HPDE6-E6E7 (cell line): Measurements from ENCODE around the gene GUCD1.
A peak's percentile ranks its signal among the peaks of the same experiment; 100 is the strongest.

Source experiments
- DNase-seq: peaks from one replicate; pipeline ENCODE4 v3.0.0; 2011; ENCODE audit warnings: missing footprints; ENCODE audit errors: extremely low spot score

GUCD1 gene

DNA sequence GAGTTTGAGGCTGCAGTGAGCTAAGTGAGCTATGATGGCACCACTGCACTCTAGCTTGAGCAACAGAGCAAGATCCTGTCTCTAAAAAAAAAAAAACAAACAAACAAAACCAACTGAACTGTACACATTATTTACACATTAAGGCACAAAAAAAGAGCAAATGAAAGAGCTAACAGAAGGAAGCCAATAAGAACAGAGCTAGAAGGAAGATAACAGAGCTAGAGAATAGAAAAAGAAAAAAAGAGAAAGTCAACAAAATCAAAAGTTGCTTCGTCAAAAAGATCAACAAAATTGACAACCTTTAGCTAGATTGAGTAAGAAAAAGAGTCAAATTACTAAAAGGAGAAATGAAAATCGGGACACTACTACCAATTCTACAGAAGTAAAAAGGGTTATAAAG, 25.0 kb downstream of the GUCD1 start:
- DNase-seq: no peak

DNA sequence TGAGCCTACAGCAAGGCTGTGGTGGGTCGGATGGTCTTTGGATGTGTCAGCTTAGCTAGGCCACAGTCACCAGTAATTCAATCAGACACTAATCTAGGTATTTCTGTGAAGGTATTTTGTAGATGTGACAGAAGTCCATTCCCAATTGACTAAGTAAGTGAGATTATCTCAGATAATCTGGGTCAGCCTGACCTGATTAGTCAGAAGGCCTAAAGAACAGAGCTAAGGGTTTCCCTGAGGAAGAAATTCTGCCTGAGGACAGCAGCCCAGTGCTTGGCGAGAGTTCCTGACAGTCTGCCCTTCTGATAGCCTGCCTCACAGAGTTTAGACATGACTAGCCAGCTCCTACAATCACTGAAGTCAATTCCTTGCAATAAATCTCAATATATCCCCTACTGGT, 28.7 kb downstream of the GUCD1 start:
- no peak for DNase-seq

- DNase-seq: peak; percentile 46
Measured at GRCh38 chr22:24525416-24526037, 29.4 kb downstream of the GUCD1 start.

DNA sequence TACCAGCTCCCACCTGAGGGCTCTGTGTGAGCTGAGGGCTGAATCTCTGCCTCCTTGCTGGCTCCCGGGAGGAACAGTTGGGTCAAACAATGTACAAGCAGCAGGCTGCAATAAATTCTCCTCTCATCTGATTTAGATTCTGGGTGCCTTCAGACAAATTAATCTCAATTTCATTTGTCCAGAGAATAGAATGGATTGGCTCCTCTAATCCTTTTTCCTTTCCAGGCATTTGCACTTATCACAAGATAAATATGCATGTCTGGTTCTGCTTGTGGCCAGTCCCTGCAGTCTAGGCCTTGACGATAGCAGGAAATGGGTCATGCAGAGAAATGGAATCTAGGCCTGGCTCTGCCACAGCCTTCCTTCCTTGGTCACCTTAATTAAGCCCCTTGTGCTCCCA, 31.1 kb downstream of the GUCD1 start:
- no peak for DNase-seq

DNA sequence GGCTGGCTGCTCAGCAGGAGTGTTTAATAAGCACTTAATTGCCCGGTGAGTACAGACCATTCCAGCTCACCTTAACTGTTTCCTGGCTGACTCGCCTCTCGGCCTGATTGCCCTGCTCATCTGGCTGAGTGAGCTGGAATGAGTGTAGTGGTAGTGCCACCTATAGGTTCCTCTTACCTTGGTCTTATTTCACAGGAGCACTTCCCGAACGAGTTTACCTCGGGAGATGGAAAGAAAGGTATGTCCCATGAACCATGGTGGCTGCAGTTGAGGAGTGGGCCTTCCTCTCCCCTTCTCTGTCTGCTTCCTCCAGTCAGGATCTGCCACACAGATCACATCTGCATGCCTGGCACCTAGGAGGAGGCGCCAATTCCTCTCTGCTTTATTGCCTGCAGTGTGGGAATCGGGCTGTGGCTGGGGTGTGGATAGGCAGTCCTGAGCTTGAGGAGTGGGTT, 33.1 kb downstream of the GUCD1 start:
- DNase-seq: peak; percentile 93

DNA sequence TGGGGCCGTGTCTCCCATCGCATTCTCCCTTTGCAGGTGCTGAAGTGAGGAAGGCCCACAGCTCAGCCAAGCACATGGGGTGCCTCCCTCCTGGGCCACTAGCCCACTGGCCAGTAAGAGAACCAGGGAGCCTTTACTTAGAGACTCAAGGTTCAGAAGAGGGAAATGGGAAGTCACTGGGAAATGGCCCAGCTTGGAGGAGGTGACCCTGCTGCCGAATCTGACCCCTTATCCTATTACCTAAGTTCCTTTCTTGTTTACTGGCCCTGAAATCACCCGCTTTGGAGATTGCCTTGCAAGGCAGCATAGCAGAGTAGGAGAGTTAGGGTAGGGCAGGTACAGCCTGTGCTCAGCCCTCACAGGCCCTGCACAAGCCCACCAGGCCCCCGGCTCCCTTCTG, 35.4 kb downstream of the GUCD1 start:
- DNase-seq: no peak

GRCh38 chr22:24518771-24519485, 36.0 kb downstream of the GUCD1 start:
- DNase-seq: no peak

DNA sequence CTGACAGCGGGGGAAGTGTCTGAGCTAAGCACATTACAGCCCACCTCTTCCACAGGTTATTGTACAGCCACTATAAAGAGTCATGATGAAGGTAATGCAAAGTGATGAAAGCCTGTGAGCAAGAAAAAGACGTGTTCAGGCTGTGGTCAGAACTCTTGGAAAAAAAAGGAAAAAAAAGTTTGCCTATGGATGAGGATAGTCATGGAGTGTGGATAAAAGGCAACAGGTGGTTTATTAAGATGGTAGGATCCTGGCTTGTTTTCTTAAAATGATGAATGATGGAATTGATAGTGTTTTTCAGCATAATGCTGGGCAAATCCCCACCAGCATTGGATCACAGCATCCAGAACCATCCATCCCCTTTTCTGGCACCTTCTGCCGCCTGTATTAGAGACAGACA, 36.7 kb downstream of the GUCD1 start:
- DNase-seq: no peak

GRCh38 chr22:24517446-24517845, 37.5 kb downstream of the GUCD1 start:
- no peak for DNase-seq

- DNase-seq: peak; percentile 23
Measured at GRCh38 chr22:24516301-24516737, 38.6 kb downstream of the GUCD1 start.

DNA sequence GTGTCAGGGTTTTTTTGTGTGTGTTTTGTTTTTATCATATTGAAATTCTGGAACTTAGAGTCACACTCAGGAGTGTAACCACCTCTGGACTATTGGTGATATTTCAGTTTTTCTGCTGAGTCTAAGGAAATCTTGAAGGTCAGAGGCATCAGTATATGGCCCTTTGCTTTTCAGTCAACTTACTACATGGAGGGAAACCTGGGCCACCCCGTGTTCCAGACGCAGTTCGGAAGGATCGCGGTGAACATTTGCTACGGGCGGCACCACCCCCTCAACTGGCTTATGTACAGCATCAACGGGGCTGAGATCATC, 40.0 kb downstream of the GUCD1 start:
- DNase-seq: no peak

DNA sequence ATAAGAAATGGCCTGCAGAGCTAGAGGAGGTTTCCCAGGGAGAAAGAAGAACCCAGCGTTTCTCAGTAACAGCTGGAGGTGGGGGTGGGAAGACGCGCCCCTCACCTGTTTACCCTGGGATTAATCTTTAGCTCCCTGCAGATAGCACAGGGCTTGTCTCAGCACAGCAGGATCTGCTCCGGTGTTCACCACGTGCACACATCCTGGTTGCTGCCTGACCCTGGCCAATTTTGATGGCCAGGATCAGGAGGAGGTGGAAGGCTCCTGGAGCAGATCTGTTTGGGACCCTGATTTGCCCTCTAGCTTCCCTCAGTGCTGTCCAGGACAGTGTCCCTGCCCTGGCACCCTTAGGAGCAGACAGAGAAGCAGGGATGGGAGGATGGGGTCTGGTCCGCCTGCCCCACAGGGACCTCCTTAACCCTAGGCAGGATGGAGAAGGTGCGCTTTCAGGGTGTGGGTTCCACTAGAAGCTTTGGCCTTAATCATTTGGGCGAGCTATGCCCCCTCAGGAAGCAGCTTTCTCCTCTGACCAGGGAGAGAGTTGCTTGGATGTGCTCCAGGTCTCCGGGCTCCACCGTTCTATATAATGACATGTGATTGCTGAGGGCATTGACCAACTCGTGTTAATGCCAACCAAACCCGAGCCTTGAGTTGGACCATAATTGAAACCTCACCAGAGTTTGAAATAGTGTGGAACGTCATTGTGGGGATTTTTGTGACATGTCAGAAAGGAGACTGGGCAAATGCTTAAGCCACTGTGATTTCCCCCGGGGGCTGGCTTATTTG, 40.5 kb downstream of the GUCD1 start:
- DNase-seq: no peak

GRCh38 chr22:24513378-24514240, 41.3 kb downstream of the GUCD1 start:
- no peak for DNase-seq

DNA sequence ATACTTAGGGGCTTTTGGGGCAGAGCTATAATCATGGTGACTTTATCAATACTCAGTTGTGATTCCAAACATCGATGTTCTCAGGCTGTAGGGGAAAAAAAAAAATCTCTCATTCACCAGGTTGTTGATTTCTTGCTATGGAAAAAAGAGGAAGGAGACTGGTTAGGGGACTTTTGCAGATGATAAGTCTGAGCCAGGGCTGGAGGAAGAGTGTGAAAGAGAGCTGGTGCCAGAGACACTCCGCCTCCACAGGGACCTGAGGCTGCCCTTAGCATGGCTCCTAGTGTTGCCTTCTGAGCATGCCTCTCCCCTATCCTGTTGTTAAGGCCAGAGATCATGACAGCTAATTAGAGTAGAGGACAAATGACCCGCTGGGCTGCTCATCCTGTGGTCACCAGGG, 42.9 kb downstream of the GUCD1 start:
- DNase-seq: no peak

DNA sequence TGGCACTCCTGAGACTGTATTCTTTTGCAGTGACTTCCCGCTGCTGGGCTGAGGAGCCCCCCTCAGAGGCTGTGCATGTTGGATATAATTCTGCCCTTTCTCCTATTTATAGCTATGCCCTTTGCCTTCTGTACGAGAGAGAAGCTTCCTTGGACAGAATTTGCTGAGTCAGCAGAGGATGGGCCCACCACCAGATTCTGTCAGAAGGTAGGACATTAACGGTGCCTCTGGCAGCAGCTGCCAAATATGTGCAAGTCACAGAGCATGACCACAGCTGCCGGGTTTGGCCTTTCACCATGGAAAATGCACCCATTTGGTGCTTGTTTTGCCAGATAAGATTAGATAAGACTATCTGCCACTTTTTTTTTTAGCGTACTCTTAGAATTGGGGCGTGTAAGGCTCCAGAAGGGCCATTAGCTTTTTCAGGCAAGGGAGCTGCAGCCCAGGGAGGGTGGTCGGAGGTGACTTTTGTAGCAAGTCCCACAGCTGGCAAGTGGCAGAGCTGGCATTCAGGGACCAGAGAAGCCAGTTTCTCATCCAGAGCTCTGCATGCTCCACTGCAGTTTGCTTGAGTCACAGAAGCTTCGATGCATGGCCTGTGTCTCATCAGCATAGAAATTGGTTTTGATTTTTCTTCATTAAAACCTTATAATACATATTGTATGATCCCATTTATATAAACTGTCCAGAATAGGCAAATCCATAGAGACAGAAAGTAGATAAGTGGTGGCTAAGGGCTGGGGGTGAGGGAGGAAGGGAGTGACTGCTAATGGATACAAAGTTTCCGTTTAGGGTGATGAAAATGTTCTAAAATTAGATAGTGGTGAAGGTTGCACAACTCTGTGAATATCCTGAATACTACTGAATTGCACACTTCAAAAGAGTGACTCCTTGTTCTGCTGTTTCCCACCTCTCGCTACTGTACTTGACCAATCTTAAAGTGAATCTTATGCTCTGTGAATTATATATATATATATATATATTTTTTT, 44.0 kb downstream of the GUCD1 start:
- no peak for DNase-seq

GRCh38 chr22:24507716-24508115, 47.2 kb downstream of the GUCD1 start:
- no peak for DNase-seq

GRCh38 chr22:24506802-24507438, 48.0 kb downstream of the GUCD1 start:
- peak; percentile 46 for DNase-seq

DNA sequence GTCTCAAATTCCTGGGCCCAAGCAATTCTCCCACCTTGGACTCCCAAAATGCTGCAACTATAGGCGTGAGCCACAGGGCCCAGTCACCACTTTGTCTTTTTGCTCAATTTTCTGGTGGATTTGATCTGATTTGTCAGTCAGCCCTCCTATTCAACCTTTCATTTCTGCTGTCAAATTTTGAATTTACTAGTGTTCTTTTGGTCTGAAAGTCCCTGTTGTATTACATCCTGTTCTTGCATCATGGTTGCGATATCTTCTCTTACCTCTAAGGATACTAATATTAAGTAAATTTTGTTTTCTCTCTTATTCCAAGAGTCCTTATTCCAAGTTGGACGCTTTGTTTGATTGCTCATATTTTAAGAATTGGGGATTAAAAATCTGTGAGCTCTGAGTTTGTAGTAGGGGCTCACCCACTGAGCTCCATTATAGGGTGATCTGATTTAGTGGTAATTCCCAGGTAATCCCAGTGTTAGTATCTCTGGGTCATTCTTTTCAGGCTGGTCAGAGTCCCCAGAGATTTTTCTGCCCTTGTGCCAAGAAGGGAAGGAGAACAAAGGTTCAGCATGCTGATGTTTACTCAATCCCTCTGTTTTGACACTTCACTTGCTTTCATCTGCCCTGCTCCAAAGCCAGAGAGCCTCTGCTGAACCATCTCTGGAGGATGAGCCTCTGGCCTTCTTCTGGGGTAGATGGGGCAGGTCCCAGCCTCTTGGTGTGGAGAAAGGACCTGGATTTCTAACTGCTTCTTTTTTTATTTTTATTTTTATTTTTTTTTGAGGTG, 49.8 kb downstream of the GUCD1 start:
- no peak for DNase-seq

- no peak for DNase-seq
Measured at GRCh38 chr22:24504540-24504939, 50.4 kb downstream of the GUCD1 start.
